GM18951 (cell line): ENCODE results near the gene ATPAF2.

Source experiments
- POLR2A ChIP-seq: IDR thresholded peaks from 4 replicates; pipeline ENCODE4 v1.6.1; 2011; ENCODE audit warnings: mild to moderate bottlenecking; ENCODE audit not compliant: insufficient read length, insufficient read depth; ENCODE audit errors: extremely low read depth
- in situ Hi-C: fragments of 300-500 bp; cut with MboI; formaldehyde crosslinking; loops from one replicate; pipeline ENCODE4 v1.12.0; 2022; ENCODE audit warnings: low sequenced_read_pairs, mixed read lengths, inconsistent platforms; ENCODE audit not compliant: unreplicated experiment

The ATPAF2 gene

DNA sequence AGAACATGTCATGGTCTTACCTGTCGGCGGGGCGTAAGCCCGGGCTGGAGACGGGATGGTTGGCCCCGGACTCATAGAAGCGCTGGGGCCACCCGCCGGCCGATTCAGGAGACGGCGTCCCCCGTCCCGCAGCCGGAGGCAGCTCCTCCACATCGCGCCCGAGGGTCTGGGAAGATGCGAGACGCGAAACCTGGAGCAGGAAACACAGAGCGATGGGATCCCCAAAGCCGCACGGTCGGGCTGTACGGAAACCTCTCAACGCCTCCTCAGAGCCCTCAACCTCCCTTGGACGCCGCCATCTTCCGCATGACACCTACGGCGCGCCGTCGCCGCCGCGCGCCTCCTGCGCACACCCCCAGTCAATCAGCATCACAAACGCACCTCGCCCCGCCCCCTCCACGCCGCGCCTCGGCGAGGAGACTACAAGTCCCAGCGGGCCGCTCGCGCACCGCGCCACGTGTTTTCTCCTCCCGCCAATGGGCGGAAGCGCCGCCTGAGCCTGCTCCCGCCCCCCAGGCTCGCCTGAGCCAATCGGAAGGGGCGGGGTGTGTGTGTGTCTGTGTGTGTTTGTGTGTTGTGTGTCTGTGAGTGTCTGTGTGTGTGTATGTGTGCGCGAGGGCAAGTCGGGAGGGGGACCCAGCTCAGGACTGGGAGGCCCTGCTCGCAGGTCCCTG is at the start of gene ATPAF2, which contains the start of gene GID4:
Gene ATPAF2, minus strand, starts transcription at position 308 of the 674 bp plus-strand sequence. Its CDS starts 155 bp downstream, at position 153.
Gene GID4, plus strand, starts transcription at position 548 of the 674 bp plus-strand sequence. Its CDS starts 57 bp downstream, at position 605.
- TF ChIP-seq POLR2A = peak; percentile 68
- in situ Hi-C loops = loop anchor here (25.0 kb wide), 1 partner anchor 152 kb away; no protein-coding TSS in a partner anchor

DNA sequence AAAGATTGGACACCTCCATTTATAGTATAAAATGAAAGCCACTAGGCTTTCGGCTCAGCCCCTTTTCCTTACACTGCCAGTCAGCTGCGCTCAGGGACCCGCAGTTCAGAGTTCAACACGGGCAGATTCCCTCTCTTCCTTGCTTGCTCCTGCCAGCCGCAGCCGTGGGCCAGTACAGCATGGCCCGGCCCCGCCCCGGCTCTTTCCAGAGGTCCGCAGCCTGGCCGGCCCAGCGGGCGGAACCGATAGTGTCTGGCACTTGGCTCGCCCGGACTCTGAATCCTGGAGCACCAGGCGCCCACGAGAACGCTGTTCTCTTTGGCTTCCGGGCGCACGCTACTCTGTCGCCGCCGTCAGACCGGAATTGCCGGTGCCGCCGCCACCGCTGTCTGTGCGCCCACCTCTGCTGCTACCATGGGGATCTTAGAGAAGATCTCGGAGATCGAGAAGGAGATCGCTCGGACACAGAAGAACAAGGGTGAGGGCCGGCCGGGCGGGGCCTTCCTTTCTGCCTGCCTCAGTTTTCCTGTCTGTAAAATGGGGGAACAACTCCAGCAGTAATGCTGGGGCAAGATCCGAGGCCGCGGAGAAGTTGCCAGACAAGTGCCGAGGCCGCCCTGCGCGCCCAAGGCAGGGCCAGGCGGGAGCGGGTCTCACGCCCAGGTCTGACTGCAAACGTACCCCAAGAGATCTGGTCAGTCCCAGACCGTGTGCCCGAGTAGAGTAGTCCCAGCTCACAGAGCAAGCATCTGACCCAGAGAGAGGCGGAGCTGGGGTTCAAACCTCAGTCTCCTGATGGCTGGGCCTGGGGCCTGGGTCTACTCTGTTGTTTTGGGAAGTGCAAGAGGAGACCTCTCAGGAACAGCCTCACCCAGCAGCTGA is 48.9 kb upstream of the ATPAF2 start, which contains the start of gene DRG2:
Gene DRG2, plus strand, starts transcription at position 339 of the 882 bp plus-strand sequence. Its CDS starts 76 bp downstream, at position 415.
- TF ChIP-seq POLR2A = peak; percentile 83
- in situ Hi-C loops = no loop called here

DNA sequence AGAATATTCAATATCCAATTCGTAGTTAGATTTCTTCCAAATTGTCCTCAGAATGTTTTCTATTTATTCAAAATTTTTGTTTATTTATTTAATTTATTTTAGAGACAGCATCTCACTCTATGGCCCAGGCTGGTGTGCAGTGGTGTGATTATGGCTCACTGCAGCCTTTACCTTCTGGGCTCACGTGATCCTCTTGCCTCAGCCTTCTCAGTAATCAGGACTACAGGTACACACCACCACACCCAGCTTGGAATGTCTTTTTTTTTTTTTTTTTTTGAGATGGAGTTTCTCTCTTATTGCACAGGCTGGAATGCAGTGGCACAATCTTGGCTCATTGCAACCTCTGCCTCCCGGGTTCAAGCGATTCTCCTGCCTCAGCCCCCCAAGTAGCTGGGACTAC is 45.3 kb upstream of the ATPAF2 start:
- in situ Hi-C loops = no loop called here
- TF ChIP-seq POLR2A = no peak

DNA sequence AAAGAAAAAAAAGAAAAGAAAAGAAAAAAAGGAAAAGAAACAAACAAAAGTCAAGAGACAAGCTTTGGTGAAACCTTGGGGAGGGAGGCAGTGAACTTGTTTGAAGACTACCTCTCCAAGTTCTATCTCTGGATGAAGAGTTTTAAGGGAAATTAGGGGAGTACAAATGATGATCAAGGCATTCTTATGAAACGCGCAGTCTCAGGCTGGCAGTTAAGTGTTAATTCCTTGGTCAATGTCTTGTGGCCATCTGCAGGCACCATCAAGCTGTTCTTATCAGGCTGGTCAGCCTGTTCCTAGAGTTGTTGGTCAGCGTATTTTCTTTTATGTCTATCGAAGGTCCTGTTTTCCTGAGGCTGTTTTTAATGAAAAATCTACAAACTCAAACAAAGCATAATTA is 40.6 kb upstream of the ATPAF2 start:
- no peak for TF ChIP-seq POLR2A
- in situ Hi-C loops = no loop called here

DNA sequence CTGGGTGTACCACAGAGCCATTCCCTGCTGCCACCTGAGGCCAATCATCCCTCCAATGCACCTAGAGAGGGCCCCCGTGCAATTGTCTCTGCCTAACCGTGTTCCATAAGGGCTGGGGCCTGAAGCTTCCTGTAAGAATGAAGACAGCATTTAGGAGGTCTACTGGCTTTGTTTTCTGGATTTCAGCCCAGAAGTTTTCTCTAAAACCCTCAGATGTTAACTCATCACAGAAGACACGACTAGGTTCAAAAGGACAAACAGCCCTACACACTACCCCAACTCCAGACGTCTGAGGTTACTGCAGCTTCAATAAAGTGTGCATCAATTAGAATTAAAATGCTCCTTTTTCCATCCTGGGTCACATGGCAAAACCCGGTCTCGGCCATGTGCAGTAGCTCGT is 38.0 kb upstream of the ATPAF2 start:
- no peak for TF ChIP-seq POLR2A
- in situ Hi-C loops = no loop called here

DNA sequence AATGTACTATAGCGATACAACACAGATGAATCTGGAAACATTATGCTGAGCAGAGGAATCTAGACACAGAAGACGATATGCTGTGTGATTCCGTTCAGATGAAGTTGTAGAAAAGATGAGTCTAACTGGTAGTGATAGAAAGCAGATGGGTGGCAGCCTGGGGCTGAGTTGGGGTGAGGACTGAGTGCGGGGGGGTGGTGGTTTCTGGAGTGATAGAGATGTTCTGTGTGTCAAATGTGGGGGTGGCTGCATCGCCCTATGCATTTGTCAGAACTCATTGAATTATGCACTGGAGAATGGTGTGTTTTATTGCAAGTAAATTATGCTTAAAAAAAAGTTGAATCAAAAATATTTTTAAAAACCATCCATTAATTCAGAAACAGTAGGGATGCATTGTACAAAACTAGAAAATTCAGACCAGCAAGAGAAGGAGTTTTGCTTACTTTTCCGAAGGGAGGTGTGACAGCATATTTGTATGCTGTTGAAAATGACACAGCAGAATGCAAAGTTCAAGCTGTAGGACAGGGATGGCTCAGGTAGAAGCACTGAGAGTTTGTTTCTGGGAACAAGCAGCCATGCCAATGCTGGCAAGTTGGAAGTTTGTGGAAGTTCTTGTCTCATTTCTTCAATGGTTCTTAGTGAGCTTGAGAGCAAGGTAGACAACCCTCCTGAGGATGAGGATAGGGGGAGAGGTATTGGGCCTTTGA is 35.8 kb upstream of the ATPAF2 start:
- in situ Hi-C loops = no loop called here
- no peak for TF ChIP-seq POLR2A

DNA sequence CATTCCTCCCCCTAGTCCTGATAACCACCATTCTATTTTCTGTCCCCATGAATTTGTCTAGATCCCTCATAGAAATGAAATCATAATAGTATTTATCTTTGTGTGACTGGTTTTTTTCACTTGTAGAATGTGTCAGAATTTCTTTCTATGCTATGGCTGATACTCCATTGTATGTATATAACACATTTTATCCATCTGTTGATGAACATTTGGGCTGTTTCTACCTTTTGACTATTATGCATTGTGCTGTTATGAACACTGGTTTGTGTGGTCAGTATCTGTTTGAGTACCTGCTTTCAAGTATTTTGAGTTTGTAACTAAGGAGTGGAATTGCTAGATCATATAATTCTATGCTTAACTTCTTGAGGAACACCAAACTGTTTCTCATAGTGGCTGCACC is 32.8 kb upstream of the ATPAF2 start:
- TF ChIP-seq POLR2A = no peak
- in situ Hi-C loops = no loop called here

DNA sequence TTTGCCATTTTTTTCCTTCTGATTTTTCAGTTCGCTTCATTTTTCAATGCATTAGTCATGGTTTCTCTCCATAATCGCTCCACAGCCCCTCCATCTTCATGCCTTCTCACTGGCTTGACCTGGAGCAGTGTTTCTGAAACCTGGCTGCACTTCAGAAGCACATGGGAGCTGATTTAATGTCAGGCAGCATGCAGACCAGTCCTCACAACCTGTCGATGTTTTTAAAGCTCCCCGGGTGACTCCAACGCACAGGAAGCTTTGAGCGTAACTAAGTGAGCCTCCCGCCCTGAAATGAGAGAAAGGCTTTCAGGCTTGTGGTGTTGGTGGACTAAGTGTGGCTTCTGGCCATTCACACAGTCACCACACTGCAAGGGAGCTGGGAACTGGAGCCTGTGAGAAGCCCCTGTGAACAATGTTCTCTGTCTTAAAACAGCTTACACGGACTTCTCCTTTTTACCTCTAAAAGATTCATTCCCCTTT is 31.9 kb upstream of the ATPAF2 start:
- no peak for TF ChIP-seq POLR2A
- in situ Hi-C loops = no loop called here

DNA sequence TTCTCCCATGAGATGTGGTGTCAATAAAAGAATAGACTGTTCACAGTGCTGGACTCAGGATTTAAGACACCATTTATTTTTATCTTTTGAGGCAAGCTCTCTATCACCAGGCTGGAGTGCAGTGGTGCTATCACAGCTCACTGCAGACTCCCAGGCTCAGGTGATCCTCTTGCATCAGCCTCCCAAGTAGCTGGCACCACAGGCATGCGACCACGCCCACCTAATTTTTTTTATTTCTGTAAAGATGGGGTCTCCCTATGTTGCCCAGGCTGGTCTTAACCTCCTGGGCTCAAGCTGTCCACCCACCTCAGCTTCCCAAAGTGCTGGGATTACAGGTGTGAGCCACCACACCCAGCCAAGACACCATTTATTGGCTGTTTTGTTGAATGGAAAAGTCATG is 30.1 kb upstream of the ATPAF2 start:
- TF ChIP-seq POLR2A = no peak
- in situ Hi-C loops = no loop called here

DNA sequence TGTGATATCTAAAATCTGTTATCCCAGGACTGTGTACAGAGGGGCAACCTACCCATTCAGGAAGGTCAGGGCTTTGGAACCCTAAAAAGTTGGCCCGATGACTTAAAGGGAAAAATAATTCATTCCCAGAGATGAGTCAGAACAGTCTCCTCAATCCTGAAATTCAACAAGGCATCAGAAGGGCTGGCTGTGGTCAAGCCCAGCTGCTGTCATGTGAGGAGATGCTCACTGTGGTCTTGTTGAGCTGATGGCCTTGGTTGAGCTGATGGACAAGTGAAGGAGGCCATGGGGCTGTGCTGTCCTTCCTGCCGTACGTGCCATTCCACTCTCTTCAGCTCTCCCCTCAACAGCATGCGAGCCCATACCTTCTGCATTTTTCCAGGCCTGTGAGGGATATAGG is 27.9 kb upstream of the ATPAF2 start:
- no peak for TF ChIP-seq POLR2A
- in situ Hi-C loops = no loop called here

DNA sequence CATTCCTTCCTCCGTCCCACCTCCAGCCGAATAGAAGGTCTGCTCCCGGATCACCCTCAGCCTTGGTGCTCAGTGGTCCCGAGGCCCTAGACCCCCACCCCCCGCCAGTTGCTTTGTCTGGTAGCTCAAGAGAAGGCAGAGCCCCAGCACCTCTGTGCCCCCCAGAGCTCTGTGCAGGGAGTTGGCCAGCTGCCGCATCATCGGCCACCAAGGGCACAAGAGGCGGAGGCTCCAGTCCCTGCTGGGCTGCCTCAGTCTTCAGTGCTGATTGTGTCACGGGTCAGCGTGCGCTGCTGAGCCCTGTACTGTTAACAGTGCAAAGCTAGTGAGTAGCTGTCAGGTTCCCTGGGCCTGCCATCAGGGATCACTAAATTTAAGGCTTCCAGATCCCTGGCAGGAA is 26.6 kb upstream of the ATPAF2 start:
- in situ Hi-C loops = no loop called here
- no peak for TF ChIP-seq POLR2A

DNA sequence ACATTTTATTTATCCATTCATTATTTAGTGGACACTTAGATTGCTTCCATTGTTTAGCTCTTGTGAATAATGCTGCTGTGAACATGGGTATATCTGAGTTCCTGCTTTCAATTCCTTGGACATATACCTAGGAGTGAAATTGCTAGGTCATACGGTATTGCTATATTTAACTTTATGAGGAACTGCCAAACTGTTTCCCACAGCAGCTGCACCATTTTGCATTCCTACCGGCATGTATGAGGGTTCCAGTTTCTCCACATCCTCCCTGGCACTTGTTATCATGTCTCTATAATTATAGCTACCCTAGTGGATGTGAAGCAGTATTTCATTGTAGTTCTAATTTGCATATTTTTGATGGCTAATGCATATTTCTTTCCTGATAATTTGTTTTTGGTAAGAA is 25.1 kb upstream of the ATPAF2 start:
- TF ChIP-seq POLR2A = no peak
- in situ Hi-C loops = no loop called here

DNA sequence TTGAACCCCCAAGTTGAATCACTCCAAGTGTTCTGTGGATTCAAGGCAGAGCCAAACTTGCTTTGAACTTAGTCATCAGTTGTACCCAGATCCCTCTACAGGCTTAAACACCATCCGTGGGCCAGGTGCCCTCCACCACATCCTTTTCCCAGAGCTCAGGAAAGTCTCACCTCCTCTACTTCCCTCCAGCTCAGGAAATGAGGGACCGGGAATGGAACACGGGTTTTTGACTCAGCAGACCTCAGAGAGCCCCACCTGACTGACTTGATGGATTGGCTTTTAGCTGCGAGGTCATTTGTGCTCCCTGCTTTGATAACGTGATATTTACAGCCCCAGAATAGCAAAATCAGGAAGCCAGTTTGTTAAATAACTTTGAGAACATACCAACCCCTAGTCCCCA is 20.3 kb upstream of the ATPAF2 start:
- in situ Hi-C loops = no loop called here
- TF ChIP-seq POLR2A = no peak
